NCI-H2196 (cell line): ENCODE data around the gene PDE6H.

Experiments
- DNase-seq: peaks from one replicate; lab custom pipeline; 2025; ENCODE audit not compliant: unreplicated experiment; lab: John Stamatoyannopoulos, UW

Gene PDE6H

DNA sequence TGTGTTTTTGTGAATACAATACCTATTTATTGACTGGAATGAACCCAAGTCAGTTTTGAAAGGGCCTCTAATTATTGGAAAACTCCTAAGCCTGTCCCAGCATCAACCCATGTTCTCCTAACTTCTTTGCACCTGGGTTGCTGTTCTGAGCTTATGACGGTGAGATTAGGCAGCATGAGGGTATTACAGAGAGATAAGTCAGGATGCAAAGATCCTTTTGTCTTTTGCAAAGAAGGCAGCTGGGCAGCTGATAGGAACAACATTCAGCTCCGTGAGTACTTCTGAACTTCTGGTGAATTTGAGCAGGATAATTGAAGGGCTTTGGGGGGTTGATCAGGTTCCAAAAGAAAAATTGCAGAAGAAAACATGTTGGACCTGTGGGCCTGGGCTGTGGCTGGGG is at the start of gene PDE6H:
Gene PDE6H (plus strand): TSS at position 227 of the 400 bp plus-strand sequence. CDS start 4,971 bp downstream, outside the sequence.
- no peak for DNase-seq

DNA sequence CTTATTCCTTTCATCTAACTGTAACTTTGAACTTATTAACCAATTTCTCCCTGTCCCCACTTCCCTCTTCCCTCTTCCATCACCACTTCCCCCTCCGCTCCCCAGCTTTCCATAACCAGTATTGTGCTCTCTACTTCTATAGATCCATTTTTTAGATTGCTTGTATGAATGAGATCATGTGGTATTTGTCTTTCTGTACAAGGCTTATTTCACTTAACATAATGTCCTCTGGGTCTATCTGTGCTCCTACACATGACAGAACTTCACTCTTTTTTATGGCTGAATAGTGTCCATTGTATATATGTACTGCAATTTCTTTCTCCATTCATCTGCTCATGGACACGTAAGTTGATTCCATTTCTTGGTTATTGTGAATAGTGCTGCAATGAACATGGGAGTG is 48.9 kb upstream of the PDE6H start:
- DNase-seq = no peak

DNA sequence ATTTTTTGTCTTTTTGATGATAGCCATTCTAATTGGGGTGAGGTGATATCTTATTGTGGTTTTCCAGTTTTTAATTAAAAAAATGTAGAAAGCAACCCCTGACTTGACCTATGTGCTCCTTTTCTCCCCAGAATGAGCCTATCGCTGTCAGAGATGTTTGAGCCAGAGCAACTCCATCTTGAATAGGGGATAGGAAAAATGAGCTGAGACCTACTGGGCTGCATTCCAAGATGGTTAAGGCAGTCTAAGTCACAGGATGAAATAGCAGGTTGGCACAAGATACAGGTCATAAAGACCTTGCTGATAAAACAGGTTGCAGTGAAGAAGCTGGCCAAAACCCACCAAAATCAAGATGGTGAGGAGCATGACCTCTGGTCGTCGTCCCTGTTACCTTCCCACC is 48.3 kb upstream of the PDE6H start:
- no peak for DNase-seq

DNA sequence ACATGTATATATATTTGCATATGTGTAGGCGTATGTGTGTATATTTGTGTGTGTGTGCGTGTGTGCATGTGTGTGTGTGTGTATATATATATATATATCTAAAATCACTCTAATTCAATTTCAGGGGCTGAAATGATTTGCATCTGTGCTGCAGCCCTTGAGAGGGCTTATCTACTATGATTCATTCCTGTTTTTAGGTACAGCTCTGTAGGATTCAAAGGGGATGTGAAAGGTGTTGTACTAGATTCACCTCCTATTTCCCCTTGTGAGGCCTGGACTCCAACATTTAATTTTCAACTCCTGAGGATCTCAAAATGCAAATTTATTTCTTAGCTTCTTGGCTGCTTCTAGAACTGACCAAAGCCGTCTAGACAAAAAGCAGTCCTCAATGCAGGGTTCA is 45.6 kb upstream of the PDE6H start:
- no peak for DNase-seq

DNA sequence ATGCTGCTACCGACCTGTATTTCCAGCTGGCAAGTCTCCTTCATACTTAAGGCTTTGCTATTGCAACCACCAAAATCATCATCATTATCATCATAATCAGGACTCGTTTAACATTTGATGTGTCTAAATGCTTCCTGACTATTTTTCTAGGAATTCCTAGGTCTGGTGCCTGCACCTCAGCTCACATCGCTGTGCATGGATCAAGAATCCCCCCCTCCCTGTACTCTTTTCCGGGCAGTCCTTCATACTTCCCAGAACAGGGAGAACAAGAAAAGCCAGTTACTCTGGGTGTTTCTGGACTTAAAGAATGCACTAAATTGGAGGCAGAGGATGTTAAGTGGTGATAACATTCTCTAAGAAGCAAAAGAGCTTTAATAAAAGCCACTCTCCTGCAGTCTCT is 43.9 kb upstream of the PDE6H start:
- DNase-seq = no peak

DNA sequence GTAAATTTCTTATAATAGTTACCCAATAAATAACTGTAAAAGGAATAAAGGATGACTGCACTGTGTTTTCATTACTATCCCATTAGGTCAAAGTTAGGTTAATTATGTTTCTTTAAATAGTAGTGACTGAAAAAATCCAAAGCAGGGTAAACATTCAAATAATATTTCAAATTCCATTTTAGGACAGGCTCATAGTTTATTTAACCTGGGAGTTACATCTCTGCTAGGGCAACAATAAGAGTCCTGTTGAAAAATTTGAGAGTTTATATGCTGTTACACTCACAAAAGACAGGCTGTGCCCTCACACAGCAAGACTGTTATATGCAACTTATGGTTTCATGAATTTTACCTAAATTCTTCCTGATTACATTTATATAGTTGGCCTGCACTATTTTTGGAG is 42.5 kb upstream of the PDE6H start:
- DNase-seq = no peak

DNA sequence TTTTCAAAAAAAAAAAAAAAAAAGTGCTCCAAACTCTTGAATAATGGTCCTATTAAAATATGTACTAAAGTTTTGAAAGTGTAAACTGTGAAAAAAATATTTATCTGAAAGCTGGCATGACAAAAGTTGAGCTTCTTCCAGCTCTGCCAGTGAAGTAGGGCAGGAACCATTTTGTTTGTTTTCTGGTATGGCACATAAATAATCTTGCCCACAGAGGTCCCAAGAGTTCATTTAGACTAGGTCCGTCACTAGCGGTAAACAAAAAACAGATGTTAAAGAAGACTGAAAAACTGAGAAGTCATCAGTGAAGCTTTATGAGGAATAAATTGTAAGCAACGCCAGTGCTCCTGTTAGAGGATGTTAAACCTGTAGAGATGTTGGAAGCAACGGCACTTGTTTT is 41.5 kb upstream of the PDE6H start:
- DNase-seq = no peak

DNA sequence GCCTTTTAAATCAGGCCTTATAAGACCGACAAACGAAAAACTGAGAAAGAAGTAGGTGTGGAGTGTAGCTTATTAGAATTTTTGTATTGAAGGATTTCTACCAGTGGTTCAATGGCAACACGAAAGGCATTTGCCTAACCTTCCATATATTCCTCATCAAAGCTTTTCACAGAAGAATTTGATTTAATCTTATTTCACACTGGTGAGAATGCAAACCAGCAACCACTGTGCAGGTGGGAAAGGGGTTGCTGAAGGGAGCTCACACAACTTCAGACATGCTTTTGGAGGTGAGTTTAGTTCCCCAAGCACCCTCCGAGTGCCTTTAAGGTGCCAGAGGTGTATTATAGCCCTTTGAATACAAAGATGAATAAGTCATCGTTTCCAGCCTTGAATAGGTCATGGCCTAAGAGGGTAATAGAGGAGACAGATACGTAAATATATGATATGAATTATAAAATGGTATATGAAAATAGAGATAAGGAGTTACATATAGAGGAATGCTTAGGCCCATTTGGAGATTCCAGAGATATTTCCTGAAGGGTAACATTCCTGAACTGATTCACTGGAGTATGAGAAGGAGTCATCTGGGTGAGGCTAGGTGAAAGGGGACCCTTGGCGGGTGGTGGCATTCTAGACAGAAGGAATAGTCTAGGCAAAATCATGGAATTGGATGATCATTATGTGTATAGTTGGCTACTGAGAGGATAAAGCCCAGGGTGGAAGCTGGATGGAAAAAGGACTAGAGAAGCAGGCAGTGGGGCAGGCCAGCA is 40.9 kb upstream of the PDE6H start:
- no peak for DNase-seq

DNA sequence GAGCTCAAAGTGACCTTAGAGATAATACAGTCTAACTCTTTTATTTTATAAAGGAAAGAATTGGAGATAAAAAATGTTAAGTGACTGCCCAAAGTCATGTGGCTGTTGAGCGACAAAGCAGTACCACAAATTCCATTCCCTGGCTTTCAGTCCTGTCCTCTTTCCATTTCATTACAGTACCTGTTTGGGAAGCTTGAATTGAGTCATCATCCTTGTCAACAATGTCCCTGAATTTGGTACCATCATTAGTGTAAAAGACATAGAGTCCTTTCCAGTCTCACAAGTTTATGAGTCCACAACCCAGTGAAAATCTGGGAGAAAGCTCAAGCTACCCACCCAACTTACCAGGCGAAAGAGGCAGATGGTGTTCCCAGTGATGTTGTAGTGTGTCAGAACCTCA is 38.3 kb upstream of the PDE6H start:
- DNase-seq = no peak

DNA sequence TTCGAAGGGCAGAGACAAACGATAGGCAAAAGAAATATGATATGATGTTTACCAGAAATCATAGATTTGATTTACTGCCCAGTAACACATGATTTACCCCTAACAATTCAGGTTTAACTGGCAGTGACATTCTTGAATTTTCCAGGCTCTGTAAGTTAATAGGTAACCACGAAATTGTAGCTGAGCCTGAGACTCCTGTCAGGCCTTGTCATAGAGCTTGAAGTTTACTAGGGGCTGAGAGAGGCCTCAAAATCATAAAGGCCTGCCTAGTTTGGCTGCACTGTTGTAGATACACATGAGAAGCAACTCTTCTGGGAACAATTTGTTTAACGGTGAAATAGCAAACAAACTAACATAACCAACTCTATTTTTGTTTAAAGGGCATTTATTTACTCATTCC is 37.8 kb upstream of the PDE6H start:
- no peak for DNase-seq

DNA sequence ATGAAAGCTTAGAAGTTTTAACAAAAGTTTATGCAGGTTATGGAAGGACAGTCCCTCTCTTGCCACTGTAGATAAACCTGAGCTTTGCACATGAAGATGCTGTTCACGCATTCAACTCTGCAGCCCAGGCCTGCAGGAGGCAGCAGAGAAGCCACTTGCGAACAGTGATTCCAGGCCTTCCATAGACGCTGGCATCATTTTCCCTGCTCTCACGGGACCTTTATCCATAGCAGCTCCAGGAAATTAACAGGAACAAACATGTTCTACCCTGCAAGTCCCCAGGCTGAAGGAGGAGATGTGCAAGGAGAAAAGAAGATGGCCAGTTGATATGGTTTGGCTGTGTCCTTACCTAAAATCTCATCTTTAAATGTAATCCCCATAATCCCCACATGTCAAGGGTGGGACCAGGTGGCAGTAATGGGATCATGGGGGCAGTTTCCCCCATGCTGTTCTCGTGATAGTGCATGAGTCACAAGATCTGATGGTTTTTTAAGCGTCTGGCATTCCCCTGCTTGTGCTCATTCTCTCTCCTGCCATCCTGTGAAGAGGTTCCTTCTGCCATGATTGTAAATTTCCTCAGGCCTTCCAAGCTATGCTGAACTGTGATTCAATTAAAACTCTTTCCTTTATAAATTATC is 36.5 kb upstream of the PDE6H start:
- no peak for DNase-seq

DNA sequence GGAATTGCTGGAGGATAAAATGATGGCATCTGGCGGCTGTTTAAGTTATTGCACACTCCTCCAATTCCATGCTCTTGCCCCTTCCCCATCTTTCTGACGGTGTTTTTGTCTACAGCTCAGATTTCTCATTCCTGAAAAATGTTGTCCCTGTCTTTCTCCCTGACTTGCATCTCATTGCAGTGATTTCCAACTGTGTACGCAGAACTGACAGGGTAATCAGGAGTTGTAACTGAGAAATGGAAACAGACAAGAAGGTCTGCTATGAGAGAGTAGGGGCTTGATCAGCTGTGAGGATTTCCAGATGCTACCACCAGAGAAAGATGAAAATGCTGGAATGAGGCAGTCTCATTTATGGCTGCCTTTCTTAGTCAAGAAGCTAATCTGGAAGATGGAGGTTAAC is 35.8 kb upstream of the PDE6H start:
- DNase-seq = no peak

DNA sequence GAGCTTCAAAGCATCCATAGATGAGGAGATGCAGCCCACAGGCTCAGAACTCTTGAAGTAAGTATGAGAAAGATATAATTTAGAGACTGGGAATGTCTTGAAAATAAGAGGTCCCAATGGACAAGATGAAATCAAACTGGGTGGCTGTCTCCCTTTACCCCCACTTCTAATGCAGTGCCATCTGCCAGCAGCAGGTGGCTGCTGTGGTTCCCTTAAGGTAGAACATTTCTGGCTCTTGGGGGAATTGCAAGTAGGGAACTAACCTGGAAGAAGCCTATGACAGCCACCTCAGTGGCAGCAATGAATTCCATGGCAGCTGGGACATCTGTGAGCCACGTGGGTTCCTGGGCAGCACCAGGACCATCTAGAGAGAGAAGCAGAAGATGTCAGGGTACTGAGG is 35.2 kb upstream of the PDE6H start:
- no peak for DNase-seq

DNA sequence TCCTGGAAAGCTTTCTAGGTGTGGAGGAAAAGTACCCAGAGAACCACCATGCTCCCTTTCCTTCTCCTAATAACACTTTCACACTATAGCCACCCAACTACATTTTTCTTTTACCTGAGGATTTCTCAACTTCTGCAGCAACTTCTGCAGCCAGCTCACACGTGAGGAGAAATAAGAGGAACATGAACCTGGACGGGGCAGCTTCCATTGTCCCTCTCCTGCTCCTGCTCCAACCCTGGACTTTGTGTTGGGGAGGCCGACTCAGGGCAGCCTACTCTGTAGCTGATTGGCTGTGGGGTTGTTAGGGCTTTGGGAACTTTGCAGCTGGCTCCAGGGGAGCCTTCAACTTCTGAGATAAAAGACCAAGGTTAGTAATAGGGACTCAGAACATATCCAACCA is 34.5 kb upstream of the PDE6H start, which contains the start of gene ERP27:
Gene ERP27 (minus strand): TSS at position 237 of the 400 bp plus-strand sequence. CDS start 29 bp downstream, at position 208.
- no peak for DNase-seq

DNA sequence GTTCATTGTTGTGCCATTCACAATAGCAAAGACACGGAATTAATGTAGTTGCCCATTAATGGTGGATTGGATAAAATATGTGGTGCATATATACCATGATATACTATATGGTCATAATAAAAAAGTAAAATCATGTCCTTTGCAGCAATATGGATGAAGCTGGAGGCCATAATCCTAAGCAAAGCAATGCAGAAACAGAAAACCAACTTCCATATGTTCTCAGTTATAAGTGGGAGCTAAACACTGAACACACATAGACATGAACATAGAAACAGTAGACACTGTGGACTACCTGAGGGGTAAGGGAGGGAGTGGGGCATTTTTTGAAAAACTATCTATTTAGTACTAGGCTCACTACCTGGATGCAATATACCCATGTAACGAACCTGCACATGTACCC is 31.5 kb upstream of the PDE6H start:
- no peak for DNase-seq

DNA sequence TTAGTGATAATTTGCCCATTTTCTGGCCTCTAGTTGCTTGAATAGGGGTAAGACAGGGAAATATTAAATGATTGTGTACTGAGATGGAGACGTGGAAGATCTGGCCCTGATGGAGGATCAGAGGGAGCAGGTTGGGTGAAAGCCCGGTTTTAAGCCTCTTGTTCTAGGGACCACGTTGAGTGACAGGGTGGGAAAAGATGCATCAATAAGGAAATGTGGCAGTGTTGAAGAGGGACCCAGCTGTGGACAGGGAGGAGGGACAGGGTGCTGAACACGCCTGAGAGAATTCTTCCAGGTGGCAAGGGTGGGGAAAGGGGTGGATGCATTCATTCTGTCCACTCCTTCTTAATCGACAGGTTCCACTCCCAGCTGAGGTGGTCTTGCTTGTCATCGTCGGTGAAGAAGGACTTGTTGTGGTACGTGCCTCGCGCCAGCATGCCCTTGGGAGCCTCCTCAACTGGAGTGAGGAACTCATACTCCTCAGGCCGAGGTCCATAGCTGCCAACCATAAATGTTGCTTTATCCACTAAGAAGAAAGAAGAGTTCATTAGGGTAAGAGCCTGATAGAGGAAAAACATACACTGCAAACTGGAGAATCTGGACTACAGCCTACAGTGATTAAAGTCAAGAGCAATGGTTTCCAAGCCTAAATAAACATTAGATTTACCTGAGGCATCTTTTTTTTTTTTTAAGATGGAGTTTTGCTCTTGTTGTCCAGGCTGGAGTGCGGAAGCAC is 30.5 kb upstream of the PDE6H start:
- DNase-seq = no peak

DNA sequence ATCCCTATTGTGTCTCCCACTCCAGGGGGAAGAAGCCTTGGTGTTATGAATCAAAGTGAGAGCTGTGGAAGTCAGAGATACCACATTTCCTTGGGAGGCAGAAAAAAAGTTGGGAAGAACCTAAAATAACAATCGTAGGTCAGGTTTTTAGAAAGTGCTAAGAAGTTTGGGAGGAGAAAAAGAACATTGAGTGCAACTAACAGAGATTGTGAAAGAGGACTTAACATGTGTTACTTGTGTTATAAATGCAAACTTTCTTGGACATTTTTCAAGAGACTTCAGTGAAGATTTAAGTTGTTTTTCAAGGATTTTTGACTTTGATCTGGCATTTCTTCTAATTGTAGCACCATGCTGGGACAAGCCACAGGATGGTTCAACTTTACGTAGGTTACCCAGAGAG is 26.7 kb upstream of the PDE6H start:
- DNase-seq = no peak

DNA sequence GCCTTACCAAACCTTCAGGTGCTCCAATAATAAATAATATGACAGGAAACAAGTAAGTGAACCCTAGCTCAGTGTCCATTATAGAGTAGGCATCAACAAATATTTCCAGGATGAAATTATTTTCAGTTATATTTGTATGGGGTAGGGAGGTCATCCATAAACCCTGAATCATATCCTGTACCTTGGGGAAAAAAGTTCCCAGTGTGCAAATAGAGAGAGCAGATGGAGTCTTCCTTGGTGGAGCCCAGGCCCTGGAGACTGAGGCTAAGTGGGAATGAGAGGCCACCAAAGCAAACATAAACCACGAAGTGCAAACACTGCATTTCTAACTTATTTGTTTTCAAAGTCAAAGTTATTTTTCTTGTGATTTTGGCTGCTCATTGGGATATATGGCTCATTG is 26.0 kb upstream of the PDE6H start:
- DNase-seq = no peak

DNA sequence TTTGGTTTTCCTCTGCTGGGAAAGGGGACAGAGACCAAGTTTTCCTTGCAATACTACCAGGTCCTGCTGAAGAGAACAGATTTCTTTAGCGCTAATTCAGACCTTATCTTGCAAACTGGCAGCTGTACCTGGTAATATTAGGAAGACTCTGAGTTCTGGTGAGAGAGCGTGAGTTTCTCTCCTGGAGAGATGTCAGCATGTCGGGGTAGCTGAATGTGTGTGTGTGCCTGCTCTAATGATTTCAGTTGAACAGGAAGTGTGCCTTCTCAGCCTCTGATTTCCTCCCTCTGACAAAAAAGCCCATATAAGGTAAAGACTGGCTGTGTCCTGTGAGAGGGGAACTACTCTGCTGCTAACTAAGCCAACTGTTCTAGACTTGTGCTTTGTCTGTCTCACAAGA is 24.2 kb upstream of the PDE6H start:
- no peak for DNase-seq

DNA sequence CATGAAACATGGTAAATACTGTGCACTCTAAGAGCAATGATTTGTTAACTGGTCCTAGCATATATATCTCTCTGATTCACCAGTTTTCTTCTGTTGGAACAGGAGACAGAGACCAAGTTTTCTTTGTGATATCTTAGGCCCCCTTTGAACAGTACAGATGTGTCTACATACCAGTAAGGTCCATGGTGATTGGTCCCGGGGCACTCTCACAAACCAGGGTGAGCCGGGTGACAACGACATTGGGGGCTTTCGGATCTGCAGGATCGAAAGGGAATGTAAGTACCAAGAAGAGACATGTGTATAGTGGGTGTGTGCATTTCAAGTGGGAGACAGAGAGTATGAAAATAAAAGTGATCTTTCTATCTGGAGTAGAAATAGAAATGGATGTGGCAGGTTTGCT is 23.2 kb upstream of the PDE6H start:
- DNase-seq = no peak

DNA sequence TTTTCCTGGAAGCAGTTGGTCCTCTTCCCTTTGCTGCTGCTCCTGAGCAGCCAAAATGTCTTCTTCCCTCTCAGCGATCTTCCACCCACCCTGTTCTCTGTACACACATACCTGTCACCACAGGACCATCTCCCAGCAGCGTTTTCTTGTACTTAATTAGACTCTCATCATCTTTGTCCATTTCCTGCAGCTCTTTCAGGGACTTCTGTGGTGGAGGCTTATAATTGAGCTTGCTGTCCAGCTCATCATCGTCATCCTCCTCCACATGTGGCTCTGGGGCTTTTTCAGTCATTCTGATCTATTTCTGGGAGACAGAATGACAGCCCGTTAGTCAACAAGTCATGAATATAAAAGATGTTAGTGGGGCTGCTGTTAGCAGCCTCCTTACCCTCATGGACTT is 22.4 kb upstream of the PDE6H start:
- no peak for DNase-seq
